ENCODE results near the gene ESRP2.

ESRP2 gene

GRCh38 chr16:68217506-68217905 lies 18.4 kb downstream of the ESRP2 start:
- Histone ChIP-seq H3K4me3 (no peak overlapping the region), H3K27ac (no peak overlapping the region)
- no peak for TF ChIP-seq CTCF (IDR thresholded peaks at IDR 0.05)
- DNase-seq (ENCODE audit: low spot score): no peak

GRCh38 chr16:68216240-68216639 lies 19.7 kb downstream of the ESRP2 start:
- Histone ChIP-seq H3K4me3 (no peak overlapping the region), H3K27ac (no peak overlapping the region)
- no peak for DNase-seq (ENCODE audit: low spot score)
- TF ChIP-seq CTCF (IDR thresholded peaks at IDR 0.05): no peak

GRCh38 chr16:68215302-68215701 lies 20.6 kb downstream of the ESRP2 start:
- Histone ChIP-seq H3K27ac (no peak overlapping the region), H3K4me3 (no peak overlapping the region)
- DNase-seq (ENCODE audit: low spot score): no peak
- no peak for TF ChIP-seq CTCF (IDR thresholded peaks at IDR 0.05)

- Histone ChIP-seq H3K4me3 (no peak overlapping the region), H3K27ac (no peak overlapping the region)
- TF ChIP-seq CTCF (IDR thresholded peaks at IDR 0.05): no peak
- no peak for DNase-seq (ENCODE audit: low spot score)
Observed at GRCh38 chr16:68214726-68215125, 21.2 kb downstream of the ESRP2 start.

- no peak for TF ChIP-seq CTCF (IDR thresholded peaks at IDR 0.05)
- no peak overlapping the region for H3K4me3 ChIP-seq
- no peak for DNase-seq (ENCODE audit: low spot score)
- H3K27ac ChIP-seq: no peak overlapping the region
Observed at GRCh38 chr16:68206245-68206644, 29.7 kb downstream of the ESRP2 start.

- no peak for DNase-seq (ENCODE audit: low spot score)
- no peak overlapping the region for H3K4me3 ChIP-seq
- H3K27ac ChIP-seq: no peak overlapping the region
- no peak for TF ChIP-seq CTCF (IDR thresholded peaks at IDR 0.05)
Observed at GRCh38 chr16:68202091-68202519, 33.8 kb downstream of the ESRP2 start.

- Histone ChIP-seq H3K4me3 (no peak overlapping the region), H3K27ac (no peak overlapping the region)
- no peak for DNase-seq (ENCODE audit: low spot score)
- no peak for TF ChIP-seq CTCF (IDR thresholded peaks at IDR 0.05)
Observed at GRCh38 chr16:68200088-68200783, 35.7 kb downstream of the ESRP2 start.

Data from coronary artery (tissue), 2 donors.